ENCODE measurements around the gene PFKFB3.

PFKFB3 gene

GRCh38 chr10:6223981-6224380 lies 21.2 kb downstream of the PFKFB3 start:
- ChIA-PET CTCF (no interaction called here), POLR2A (interaction anchor here (1.0 kb wide), 1 partner anchor 9 kb away, joined by 3 read pairs; no protein-coding TSS in a partner anchor)
- TF ChIP-seq NFRKB (IDR thresholded peaks at IDR 0.05) (no peak), SP1 (IDR thresholded peaks at IDR 0.05) (no peak), L3MBTL2 (conservative IDR thresholded peaks at IDR 0.05) (no peak)
- no peak for DNase-seq (ENCODE audit: extremely low spot score)

- no peak for DNase-seq (ENCODE audit: extremely low spot score)
- ChIA-PET POLR2A (no interaction called here), CTCF (no interaction called here)
- TF ChIP-seq TARDBP (IDR thresholded peaks at IDR 0.05) (no peak), PKNOX1 (IDR thresholded peaks at IDR 0.05) (no peak), SP1 (IDR thresholded peaks at IDR 0.05) (no peak), LEF1 (IDR thresholded peaks at IDR 0.05; ENCODE audit: borderline replicate concordance) (no peak), ZNF384 (IDR thresholded peaks at IDR 0.05) (no peak)
Measured at GRCh38 chr10:6224781-6225180, 22.0 kb downstream of the PFKFB3 start.

- ChIA-PET CTCF (no interaction called here), POLR2A (no interaction called here)
- no peak for DNase-seq (ENCODE audit: extremely low spot score)
- TF ChIP-seq ZNF384 (IDR thresholded peaks at IDR 0.05) (no peak), SP1 (IDR thresholded peaks at IDR 0.05) (no peak), FOXA1 (IDR thresholded peaks at IDR 0.05) (no peak), CTBP1 (IDR thresholded peaks at IDR 0.05; ENCODE audit: borderline replicate concordance) (no peak), HDGF (IDR thresholded peaks at IDR 0.05; ENCODE audit: borderline replicate concordance) (no peak), ELF4 (IDR thresholded peaks at IDR 0.05) (no peak), SUZ12 (IDR thresholded peaks at IDR 0.05) (no peak), L3MBTL2 (conservative IDR thresholded peaks at IDR 0.05) (no peak), TARDBP (IDR thresholded peaks at IDR 0.05) (no peak), FOXM1 (IDR thresholded peaks at IDR 0.05; ENCODE audit: borderline replicate concordance) (no peak), PKNOX1 (IDR thresholded peaks at IDR 0.05) (no peak), FOXK2 (IDR thresholded peaks at IDR 0.05) (no peak)
Measured at GRCh38 chr10:6225263-6225814, 22.6 kb downstream of the PFKFB3 start.

- DNase-seq (ENCODE audit: extremely low spot score) = no peak
- ChIA-PET CTCF (no interaction called here), POLR2A (no interaction called here)
- no peak for TF ChIP-seq ZNF384 (IDR thresholded peaks at IDR 0.05)
- no peak for TF ChIP-seq ARNT (IDR thresholded peaks at IDR 0.05)
- no peak for TF ChIP-seq CTBP1 (IDR thresholded peaks at IDR 0.05; ENCODE audit: borderline replicate concordance)
Measured at GRCh38 chr10:6226216-6226615, 23.5 kb downstream of the PFKFB3 start.

GRCh38 chr10:6227346-6227745 lies 24.6 kb downstream of the PFKFB3 start:
- no peak for TF ChIP-seq NFRKB (IDR thresholded peaks at IDR 0.05)
- no peak for TF ChIP-seq BHLHE40 (IDR thresholded peaks at IDR 0.05; ENCODE audit: borderline replicate concordance)
- TF ChIP-seq L3MBTL2 (conservative IDR thresholded peaks at IDR 0.05) = no peak
- TF ChIP-seq LEF1 (IDR thresholded peaks at IDR 0.05; ENCODE audit: borderline replicate concordance) = no peak
- no peak for TF ChIP-seq SUZ12 (IDR thresholded peaks at IDR 0.05)
- no peak for TF ChIP-seq FOXK2 (IDR thresholded peaks at IDR 0.05)
- TF ChIP-seq ELF4 (IDR thresholded peaks at IDR 0.05) = no peak
- no peak for TF ChIP-seq FOXA1 (IDR thresholded peaks at IDR 0.05)
- TF ChIP-seq ZNF384 (IDR thresholded peaks at IDR 0.05) = no peak
- TF ChIP-seq ARNT (IDR thresholded peaks at IDR 0.05) = no peak
- TF ChIP-seq FOXM1 (IDR thresholded peaks at IDR 0.05; ENCODE audit: borderline replicate concordance) = no peak
- no peak for TF ChIP-seq CTBP1 (IDR thresholded peaks at IDR 0.05; ENCODE audit: borderline replicate concordance)
- no peak for TF ChIP-seq HDGF (IDR thresholded peaks at IDR 0.05; ENCODE audit: borderline replicate concordance)
- no peak for TF ChIP-seq TARDBP (IDR thresholded peaks at IDR 0.05)
- TF ChIP-seq PKNOX1 (IDR thresholded peaks at IDR 0.05) = no peak
- TF ChIP-seq SP1 (IDR thresholded peaks at IDR 0.05) = no peak
- CTCF ChIA-PET = no interaction called here

GRCh38 chr10:6228010-6228511 lies 25.3 kb downstream of the PFKFB3 start:
- TF ChIP-seq TARDBP (IDR thresholded peaks at IDR 0.05) = no peak
- no peak for TF ChIP-seq ZNF384 (IDR thresholded peaks at IDR 0.05)
- no peak for TF ChIP-seq HDGF (IDR thresholded peaks at IDR 0.05; ENCODE audit: borderline replicate concordance)
- no peak for TF ChIP-seq SUZ12 (IDR thresholded peaks at IDR 0.05)
- TF ChIP-seq ARNT (IDR thresholded peaks at IDR 0.05) = no peak
- no peak for TF ChIP-seq NFRKB (IDR thresholded peaks at IDR 0.05)
- no peak for TF ChIP-seq FOXA1 (IDR thresholded peaks at IDR 0.05)
- no peak for TF ChIP-seq FOXM1 (IDR thresholded peaks at IDR 0.05; ENCODE audit: borderline replicate concordance)
- no peak for TF ChIP-seq L3MBTL2 (conservative IDR thresholded peaks at IDR 0.05)
- no peak for TF ChIP-seq PKNOX1 (IDR thresholded peaks at IDR 0.05)
- TF ChIP-seq BHLHE40 (IDR thresholded peaks at IDR 0.05; ENCODE audit: borderline replicate concordance) = no peak
- TF ChIP-seq CTBP1 (IDR thresholded peaks at IDR 0.05; ENCODE audit: borderline replicate concordance) = no peak
- TF ChIP-seq ELF4 (IDR thresholded peaks at IDR 0.05) = no peak
- ChIA-PET CTCF (no interaction called here), POLR2A (no interaction called here)
- no peak for DNase-seq (ENCODE audit: extremely low spot score)

More at GRCh38 chr10:6227346-6227745, 24.6 kb downstream of the PFKFB3 start:
- POLR2A ChIA-PET = no interaction called here
- DNase-seq (ENCODE audit: extremely low spot score) = no peak
